Measurements from ENCODE around the gene FER. TPM values are rescaled to one million over a fixed set of nuclear protein-coding genes. Genes with fewer than 3 reads are reported as not detected.

The FER gene
- total and polyA plus RNA-seq, 2 of the 8 experiments (the other 6 are each of a cell fraction or from before 2014, with no cell fraction given) = 1.3 to 15.8 TPM

GRCh38 chr5:109076741-109077140 is 329.0 kb downstream of the FER start:
- Histone ChIP-seq H3K14ac (ENCODE audit: insufficient read length) (no peak overlapping the region), H3K36me3 (ENCODE audit: control insufficient read depth in 2 of 4, insufficient read depth in 4 of 4, low read length in 3 of 4) (no peaks in the 10 kb centered on the region), H4K5ac (ENCODE audit: insufficient read length, low read depth, low read length) (no peak overlapping the region), H2BK15ac (ENCODE audit: low read length) (no peak overlapping the region), H3K79me1 (ENCODE audit: low read depth, low read length) (no peaks in the 10 kb centered on the region), H3K56ac (replicated peaks; ENCODE audit: insufficient read length, low read depth, low read length) (no peak overlapping the region), H4K8ac (ENCODE audit: extremely low read depth, insufficient read depth, low read length) (no peak overlapping the region), H3K4me1 (replicated peaks in 1 of 4; ENCODE audit: control insufficient read depth in 3 of 4, insufficient read depth in 4 of 4, low read length in 3 of 4) (no peaks in the 10 kb centered on the region), H3K79me2 (ENCODE audit: control insufficient read depth in 1 of 2, insufficient read depth in 2 of 2, low read length in 2 of 2) (no peaks in the 10 kb centered on the region), H2BK12ac (ENCODE audit: low read depth, low read length) (no peak overlapping the region), H3K9ac (replicated peaks in 1 of 4; ENCODE audit: extremely low read depth in 1 of 4, low read depth in 3 of 4, low read length in 3 of 4) (no peak overlapping the region), H3K27ac (ENCODE audit: low read depth, low read length) (no peak overlapping the region), H3K4ac (replicated peaks; ENCODE audit: insufficient read length, low read depth, low read length) (no peak overlapping the region), H2BK20ac (ENCODE audit: low read length) (no peak overlapping the region), H3K18ac (ENCODE audit: extremely low read depth, low read length) (no peak overlapping the region), H3K9me3 (ENCODE audit: insufficient read depth in 2 of 2, low read depth in 1 of 2, low read length in 1 of 2) (no peaks in the 10 kb centered on the region), H3K4me2 (ENCODE audit: insufficient read depth in 1 of 2, low read depth in 2 of 2, low read length in 2 of 2) (no peak overlapping the region), H3K23ac (ENCODE audit: insufficient read length) (no peak overlapping the region), H3K23me2 (ENCODE audit: low read depth, low read length) (no peaks in the 10 kb centered on the region), H2BK5ac (ENCODE audit: low read depth, low read length) (no peak overlapping the region), H2AK5ac (ENCODE audit: low read depth, low read length) (no peak overlapping the region), H3K27me3 (replicated peaks in 1 of 4; ENCODE audit: control insufficient read depth in 3 of 4, extremely low read depth in 1 of 4, insufficient read depth in 3 of 4, low read length in 3 of 4) (no peaks in the 10 kb centered on the region), H4K20me1 (replicated peaks in 1 of 2; ENCODE audit: control insufficient read depth in 1 of 2, insufficient read depth in 2 of 2, low read length in 2 of 2) (no peaks in the 10 kb centered on the region), H4K91ac (replicated peaks; ENCODE audit: insufficient read length, low read length) (no peak overlapping the region), H2AFZ (ENCODE audit: low read length) (no peak overlapping the region), H3K4me3 (ENCODE audit: extremely low read depth in 1 of 4, insufficient read depth in 2 of 4, low read depth in 3 of 4, low read length in 4 of 4) (no peak overlapping the region), H2BK120ac (replicated peaks; ENCODE audit: low read depth, low read length) (no peak overlapping the region)
- WGBS, 2 experiments (ENCODE audit: extremely low coverage in 1 of 2, insufficient coverage in 1 of 2, insufficient read length in 1 of 2, insufficient replicate concordance in 2 of 2, low coverage in 1 of 2, low lambda C conversion rate in 2 of 2, missing lambda C conversion rate in 1 of 2) = 100% methylated on average over 2 of the region's 2 CpGs; no CpG with 5 or more reads in 1 of the 2 experiments
- CTCF ChIA-PET (ENCODE audit: partially characterized antibody) = no interaction called here
- no peak for FAIRE-seq
- POLR2A ChIA-PET (ENCODE audit: partially characterized antibody) = no interaction called here
- no peak for DNase-seq (ENCODE audit: low read depth in 1 of 2, low spot score in 2 of 2)
- TF ChIP-seq POU5F1 (IDR thresholded peaks at IDR 0.05; ENCODE audit: low read depth, low read length) = no peak
- no peak for TF ChIP-seq RBBP5 (IDR thresholded peaks at IDR 0.05; ENCODE audit: borderline replicate concordance, low read depth, low read length)
- no peak for TF ChIP-seq RFX5 (IDR thresholded peaks at IDR 0.05; ENCODE audit: borderline replicate concordance, low read depth, low read length)
